A204.1 (cell line): Measurements from ENCODE around the gene EBF4.

Source experiments
- FAIRE-seq: peaks from 2 replicates; lab custom pipeline; 2012; peaks lifted over from hg19 to GRCh38; lab: Jason Lieb, UNC

EBF4 gene

DNA sequence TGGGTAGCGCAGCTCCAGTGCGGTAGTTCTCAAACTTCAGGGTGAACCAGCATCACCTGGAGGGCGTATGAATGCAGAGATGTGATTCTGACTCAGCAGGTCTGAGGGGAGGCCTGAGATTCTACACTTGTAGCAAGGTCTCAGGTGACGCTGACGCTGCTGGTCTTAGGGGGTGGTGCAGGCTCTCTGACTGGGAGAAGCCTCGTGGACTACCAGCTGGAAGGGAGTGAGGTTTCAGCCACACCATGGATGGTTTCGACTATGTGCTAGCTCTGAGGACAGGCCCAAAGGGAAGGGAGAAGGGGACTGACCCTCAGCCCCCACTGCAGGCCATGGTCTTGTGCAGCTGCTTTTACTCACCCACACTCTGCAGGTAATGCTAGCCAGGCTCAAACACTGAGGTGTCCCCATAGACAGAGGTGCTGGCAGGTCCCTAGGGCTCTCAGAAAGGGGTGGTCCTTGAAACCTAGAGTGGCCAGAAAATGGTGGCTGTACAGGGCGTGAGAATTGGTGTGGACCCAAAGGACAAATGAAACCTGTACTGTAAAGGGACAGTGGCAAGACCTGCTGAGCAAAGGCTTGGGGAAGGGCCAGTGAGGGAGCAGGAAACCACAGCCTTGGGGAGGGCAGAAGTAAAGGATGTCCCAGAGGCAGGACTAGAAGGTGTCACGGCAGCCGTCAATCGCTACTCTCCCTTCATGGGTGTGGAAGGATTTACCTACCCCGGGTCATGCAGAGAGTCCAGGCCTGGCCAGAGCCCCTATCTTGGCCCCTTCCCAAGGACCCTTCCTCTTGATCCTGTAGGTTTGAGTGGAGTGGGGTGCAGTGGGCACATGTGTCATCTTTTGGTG lies 52.7 kb downstream of the EBF4 start:
- FAIRE-seq, result no peak

- no peak for FAIRE-seq
Measured at GRCh38 chr20:2745936-2746635, 53.5 kb downstream of the EBF4 start.

DNA sequence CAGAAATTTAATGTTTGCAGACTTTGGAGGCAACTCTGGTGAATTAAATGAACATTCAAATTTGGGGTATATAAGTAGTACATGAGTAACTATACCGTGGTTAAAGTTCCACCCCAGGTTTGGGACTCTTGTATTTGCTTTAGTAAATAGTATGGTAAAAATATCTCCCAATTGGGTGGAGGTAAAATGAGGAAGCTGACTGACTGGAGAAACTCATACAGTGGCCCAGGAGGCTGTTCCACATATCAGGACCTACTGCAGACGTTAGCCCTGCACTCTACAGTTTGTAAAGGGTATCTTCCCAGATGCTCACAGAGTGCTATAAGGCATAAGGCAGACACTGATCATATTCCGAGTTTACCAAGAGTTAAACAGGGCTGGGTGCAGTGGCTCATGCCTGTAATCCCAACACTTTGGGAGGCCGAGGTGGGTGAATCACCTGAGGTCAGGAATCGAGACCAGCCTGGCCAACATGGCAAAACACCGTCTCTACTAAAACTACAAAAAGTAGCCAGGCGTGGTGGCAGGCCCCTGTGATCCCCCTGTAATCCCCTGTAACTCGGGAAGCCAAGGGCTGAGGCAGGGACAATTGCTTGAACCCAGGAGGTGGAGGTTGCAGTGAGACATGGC lies 54.2 kb downstream of the EBF4 start:
- no peak for FAIRE-seq

DNA sequence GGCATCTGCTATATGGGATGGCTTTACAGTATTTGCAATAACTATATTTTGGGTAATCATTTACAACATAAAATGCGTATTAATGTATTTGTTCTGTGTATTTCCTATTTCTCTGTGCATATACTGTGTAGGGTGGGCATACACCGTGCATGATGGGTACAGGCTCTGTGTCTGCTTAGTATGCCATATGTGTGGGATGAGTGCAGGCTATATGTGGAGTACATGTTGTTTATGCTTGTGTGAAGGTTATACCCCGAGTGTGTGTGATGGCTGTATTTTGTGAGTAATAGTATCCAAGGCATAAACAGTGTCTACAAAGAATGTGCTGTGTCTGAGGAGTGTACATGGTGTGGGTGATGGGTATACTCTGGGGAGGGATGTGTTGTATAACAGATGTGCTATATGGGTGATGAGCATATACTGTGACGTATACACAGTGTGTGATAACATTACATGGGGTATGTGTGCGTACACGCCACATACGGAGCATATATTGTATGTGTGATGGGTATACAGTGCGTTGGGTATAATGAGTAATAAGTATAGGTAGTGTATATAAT lies 55.2 kb downstream of the EBF4 start:
- FAIRE-seq, result no peak

DNA sequence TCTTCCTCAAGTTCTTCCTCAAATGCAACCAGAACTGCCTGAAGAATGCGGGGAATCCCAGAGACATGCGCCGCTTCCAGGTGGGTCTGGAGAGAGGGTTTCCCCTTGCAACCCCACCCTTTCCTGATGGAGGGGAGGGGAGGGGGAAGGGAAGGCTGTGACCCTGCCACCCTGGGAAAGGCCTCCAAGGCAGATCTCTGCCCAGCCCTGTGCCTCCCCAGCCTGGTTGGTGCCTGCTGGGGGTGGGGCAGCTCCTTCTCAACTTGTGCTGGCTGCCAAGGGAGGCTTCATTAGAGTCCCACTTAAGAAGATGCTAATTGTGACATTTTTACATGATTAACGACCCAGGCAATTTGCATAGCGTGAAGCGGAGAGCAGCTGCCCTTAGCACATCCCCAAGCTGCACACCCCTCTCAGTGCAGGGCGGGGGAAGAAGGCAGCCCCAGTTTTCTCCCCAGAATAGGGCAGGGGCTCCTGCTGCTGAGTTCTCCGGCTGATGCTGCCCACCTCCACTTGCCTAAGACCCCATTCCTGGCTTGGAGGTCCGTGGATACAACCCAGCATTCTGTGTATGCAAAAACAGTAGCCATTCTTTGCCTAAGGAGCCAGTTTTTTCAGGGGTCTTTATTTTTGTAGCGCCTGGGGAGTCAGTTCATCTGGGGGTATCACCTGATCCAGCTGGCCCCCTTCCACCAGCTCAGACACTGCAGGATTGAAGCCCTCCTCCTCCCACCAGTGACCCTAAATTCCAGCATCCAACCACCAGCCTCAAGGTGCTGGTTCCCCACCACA lies 56.2 kb downstream of the EBF4 start:
- no peak for FAIRE-seq

GRCh38 chr20:2749343-2749950 lies 56.9 kb downstream of the EBF4 start:
- FAIRE-seq, result no peak

- no peak for FAIRE-seq
Measured at GRCh38 chr20:2749951-2750490, 57.4 kb downstream of the EBF4 start.

DNA sequence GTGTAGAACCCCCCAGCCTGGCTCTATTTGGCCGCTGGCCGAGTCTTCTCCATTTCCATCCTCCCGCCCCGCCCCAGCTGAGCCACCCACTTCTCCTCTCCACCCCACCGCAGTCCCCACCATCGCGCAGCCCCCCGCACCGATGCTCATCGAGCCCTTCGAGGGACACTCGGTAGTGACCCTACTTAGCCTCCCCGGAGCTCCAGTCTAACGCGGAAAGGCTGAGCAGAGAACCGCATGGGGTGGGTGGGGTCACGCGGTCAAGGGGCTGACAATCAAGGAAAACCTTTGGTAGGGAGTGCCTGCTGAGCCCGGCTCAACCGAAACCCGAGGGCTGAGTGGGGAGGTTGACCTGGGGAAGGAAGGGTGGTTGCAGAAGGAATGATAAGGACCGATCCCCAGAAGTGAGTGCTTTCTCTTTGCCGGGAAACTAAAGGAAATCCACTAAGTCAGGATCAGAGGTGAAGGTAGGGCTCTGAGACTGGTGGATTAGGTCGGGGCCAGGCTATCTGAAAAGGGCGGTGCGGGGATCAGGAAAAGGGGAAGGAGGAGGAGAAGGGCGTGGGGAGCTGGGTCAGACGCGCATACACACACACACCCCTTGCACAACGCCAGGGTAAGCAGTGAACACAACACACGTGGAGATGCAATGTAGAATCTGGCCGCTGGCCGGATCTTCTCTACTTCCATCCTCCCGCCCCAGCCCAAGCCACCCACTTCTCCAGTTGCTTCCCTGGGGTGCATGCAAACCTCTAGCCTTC lies 58.1 kb downstream of the EBF4 start:
- FAIRE-seq, result no peak

- no peak for FAIRE-seq
Measured at GRCh38 chr20:2751347-2751877, 58.8 kb downstream of the EBF4 start.

GRCh38 chr20:2751878-2752566 lies 59.4 kb downstream of the EBF4 start:
- no peak for FAIRE-seq

GRCh38 chr20:2752567-2753460 lies 60.2 kb downstream of the EBF4 start:
- FAIRE-seq, result no peak

DNA sequence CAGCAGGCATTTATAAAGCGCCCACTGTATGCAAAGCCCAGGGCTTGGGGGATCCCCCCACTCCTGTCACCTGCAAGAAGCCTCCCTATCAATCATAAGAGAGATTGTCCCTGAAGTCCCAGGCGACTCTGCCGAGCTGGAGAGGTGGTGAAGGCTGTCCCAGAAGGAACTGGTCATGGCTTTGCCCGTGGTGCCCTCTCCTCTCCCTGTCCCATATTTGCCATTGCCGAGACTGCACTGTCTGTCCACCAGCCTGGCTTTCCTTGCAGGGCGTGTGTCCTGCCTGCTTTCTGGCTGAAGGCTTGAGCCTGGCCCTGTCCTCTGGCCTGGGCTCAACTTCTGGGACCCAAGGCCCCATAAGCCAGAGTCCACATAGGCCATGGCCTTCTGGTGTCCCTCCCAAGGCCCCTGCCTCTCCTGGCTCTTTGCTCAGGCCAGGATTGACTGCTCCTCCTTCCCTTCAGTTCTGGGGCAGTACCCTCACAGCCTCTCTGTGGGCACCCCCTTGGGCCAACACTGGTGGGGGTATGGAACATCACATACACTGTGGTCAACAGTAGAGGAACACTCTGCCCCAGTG lies 61.0 kb downstream of the EBF4 start:
- no peak for FAIRE-seq

DNA sequence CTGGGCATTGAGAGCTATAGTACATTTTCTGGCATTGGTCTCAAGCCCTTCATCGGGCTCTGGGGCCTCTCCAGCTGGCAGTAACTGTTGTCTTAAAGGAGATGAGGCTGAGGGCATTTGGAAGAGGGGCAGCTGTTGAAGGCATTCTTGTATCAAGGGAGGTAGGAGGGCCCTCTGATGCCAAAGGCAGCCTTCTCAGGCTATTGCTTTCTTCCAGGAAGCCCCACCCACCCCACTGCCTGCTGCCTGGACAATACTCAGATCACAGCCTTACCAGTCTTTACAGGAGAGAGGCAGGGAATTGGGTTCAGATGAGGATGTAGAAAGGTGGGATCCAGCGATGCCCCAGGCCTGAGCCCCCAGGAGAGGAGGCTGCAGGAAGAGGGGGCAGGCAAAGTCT lies 61.8 kb downstream of the EBF4 start:
- FAIRE-seq, result no peak

- FAIRE-seq, result no peak
Measured at GRCh38 chr20:2755451-2756055, 63.0 kb downstream of the EBF4 start.

- FAIRE-seq, result no peak
Measured at GRCh38 chr20:2756056-2756611, 63.6 kb downstream of the EBF4 start.

DNA sequence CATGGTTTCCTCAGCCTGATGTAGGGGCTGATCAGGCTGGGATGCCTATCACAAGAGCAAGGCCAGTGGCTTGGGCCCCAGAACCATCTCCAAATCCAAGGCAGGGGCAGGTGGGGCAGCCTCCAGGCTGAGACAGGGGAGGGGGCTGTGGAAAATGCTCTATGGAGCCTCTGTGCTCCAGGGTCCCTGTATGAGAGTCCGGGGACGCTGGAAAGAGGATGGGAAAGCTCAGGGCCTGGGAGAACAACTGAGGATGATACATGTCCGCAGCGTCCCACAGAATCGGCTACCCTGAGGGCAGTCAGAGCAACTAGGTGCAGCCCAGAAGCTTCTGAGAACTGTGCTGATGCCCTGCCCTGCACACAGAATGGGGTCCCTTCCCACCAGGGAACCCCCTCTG lies 64.4 kb downstream of the EBF4 start:
- FAIRE-seq, result no peak

DNA sequence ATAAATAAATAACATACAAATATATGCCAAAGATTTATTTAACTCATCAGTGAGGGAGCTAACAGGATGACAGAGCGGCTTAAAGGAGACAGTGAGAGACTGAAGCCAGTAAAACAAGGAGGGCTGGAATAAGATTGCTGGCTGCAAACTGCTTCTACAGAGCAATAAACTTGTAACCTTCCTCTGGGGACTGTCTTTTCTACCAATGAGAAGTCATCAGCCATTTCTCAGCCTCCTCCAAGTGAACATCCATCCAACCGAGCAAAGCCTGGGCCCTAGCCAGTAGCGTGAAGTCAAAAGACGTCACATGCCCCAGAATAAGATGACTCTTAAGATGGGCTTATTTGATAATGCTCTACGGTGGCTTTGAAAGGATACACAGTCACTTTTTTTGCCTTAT lies 65.4 kb downstream of the EBF4 start:
- no peak for FAIRE-seq

- FAIRE-seq, result no peak
Measured at GRCh38 chr20:2759143-2759542, 66.6 kb downstream of the EBF4 start.
